Stimulated activated CD8-positive, alpha-beta memory T cell treated with anti-CD3 and anti-CD28 coated beads, Interleukin-15, amount 100 ng/mL, for 24 hours (primary cell): ENCODE measurements around the gene VIPR1.

ENCODE experiments used
- DNase-seq: peaks from one replicate; pipeline ENCODE4 v3.0.0-alpha.2; 2020; ENCODE audit warnings: low read depth

VIPR1 gene

DNA sequence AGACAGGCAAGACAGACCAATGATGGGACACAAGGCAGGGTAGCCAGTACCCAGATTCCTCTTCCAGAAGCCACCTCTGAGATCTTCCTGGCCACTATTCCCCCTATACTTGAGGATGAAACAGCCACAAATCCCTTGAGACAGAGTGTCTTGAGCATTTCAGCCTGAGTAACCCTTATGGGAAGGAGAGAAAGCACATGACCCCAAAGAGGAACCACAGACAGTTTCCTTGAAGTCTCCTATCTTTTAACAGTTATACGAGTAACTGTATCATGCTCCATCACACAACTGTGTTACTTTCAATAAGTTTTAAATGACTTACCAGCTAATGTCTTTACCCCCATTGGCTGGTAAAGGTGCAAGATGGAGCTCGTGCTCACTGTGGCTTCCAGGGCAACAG lies 9.3 kb downstream of the VIPR1 start:
- no peak for DNase-seq

DNA sequence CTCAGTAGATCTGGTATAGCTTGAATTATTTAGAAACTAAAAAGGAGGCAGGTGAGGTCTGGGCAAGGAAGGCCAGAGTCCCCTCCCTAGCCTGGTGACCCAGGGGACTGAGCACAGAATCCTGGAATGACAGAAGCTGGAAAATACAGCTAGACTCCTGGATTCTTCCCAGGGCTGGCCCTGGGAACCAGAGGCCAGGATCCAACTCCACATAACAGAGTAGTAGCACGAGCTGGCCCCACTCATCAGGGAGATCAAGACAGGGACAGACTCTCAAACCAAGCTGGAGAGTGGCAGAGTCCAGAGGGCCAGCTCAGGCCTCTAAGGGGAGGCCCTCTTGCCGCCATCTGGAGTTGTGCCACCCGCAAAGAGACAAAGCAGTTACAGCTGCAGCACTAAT lies 10.7 kb downstream of the VIPR1 start:
- DNase-seq = no peak

DNA sequence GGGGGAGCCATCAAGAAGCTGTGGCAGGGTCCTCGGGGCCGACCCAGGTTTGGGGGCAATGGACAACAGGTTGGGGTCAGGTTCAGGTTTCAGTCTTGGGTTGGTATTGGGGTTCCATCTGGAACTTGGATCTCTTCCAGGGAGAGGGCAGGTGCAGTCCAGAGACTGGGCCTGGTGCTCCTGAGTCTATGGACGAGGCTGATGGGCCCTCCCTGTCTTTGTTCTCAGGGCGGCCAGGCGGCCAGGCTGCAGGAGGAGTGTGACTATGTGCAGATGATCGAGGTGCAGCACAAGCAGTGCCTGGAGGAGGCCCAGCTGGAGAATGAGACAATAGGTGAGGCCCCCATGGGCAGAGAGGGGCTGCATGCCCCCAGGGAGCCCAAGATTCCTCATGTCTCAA lies 11.1 kb downstream of the VIPR1 start:
- DNase-seq = no peak

DNA sequence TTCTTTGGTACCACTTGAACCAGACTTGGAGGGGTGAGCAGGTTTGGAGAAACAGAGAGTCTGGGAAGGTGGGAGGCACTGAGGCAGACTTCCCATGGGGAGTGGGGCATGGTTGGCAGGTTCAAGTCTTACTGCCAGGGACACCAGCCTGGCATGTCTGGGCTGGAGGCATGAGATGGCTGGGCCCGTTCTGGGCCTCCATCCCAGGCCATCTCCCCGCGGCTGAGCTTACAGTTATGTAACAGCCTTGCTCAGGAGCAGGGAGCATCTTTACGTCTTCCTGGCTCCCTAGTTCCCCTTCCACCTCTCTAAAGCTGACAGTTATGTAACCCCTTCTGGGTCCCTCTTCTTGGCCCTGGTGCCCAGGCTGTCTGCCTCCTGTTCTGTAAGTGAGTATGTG lies 12.4 kb downstream of the VIPR1 start:
- no peak for DNase-seq

DNA sequence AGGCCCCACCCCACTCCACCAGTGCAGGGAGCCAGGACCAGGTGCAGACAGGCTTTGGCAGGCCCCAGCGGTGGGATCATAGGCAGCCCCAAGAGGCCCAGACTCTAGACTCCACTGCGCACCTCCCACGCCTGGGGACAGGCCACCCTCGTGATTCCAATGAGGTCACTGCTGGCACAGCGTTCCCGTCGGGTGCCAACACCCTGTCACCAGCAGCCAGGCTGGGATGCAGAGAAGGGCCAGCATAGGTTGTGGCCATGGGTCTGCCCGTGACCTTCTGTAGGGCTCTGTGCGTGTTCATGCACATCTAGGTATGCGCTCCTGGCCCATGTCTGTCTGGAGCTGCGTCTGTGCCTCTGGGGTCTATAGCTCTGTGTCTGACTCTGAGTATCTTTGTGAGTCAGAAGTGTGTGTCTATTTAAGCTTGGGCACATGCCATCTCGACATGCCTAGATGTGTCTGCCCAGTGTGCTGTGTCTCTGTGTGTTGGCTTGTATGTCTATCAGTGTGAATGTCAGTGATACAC lies 13.0 kb downstream of the VIPR1 start:
- DNase-seq = no peak

DNA sequence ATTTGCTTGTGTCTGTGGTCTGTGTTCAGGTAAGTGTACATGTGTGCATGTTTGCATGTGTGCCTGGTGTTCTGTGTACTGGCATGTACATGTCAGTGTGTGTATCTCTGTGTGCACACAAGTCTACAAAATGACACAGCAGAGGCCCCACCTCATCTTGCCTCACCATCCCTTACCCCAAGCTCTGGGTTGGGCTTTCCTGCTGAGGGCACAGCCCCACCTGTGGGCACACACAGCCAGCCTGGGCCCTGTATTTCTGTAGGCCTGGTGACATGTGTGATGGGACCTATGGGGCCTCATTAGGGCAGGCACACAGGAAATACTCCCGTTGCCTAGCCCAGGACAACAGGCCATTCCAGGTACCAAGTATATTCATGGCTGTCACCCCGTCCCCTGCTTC lies 13.5 kb downstream of the VIPR1 start:
- DNase-seq = no peak

DNA sequence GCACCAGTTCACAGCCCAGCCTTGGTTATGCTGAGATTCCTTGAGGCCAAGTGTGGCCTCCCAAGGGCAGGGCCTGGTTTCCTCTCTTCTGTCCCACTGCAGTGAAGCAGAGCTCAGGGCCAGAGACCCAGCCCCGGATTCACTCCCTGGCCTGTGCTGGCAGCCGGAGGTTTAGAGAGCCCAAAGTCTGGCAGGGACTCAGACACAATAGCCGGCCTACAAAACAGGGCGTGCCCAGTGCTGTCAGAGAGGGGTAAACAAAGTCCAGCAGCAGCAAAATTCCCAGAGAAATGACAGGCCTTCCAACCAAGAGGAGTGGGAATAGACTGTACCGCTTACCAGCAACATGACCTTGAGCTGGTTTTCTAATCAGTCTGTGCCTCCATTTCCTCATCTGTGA lies 14.0 kb downstream of the VIPR1 start:
- no peak for DNase-seq

DNA sequence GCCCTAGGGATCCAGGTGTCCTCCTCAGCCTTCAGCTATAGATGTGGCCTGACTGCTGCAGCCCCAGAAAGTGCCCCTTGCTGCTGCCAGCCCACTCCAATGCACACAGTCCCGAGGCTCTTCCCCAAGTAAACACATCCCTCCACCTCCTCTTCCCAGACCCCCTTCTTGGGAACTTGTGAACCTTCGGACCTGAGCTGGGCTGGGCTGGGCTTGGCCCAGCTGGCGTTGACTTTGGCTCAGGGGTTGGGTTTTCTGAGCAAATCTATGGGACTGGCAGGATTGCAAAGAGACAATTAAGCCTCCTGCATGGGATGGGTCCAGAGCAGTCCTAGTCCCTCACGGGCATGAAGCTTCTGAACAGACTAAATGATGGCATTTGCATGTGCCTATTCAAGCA lies 14.7 kb downstream of the VIPR1 start:
- no peak for DNase-seq

DNA sequence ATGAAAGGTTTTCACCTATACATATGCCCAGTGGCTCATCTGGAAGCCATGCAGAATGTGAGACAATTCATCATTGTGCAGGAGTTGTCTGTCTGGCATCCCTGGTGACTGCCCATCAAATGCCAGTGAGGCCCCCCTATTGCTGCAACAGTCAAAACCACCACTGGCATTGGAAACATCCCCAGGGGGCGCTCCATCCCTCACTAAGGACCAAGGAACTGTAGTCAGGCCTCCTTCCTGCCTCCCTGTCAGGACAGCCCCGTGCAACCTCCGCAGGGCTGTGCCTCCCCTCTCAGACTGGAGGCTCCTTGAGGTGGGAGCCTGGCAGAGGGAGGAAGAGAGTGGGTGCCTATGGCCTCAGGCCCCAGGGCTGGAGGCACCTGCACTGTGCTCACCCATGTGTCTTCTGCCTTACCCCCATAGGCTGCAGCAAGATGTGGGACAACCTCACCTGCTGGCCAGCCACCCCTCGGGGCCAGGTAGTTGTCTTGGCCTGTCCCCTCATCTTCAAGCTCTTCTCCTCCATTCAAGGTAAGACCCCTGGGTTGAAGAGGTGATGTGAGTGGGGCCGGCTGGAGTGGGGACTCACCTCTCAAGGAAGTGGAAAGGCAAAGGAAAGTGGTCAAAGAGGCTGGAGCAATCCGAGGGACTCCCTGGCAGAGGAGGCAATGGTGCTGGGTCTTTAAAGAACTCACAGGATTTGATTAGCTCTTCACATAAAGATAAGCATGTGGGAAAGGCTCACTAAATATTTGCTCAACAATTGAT lies 16.5 kb downstream of the VIPR1 start:
- no peak for DNase-seq

DNA sequence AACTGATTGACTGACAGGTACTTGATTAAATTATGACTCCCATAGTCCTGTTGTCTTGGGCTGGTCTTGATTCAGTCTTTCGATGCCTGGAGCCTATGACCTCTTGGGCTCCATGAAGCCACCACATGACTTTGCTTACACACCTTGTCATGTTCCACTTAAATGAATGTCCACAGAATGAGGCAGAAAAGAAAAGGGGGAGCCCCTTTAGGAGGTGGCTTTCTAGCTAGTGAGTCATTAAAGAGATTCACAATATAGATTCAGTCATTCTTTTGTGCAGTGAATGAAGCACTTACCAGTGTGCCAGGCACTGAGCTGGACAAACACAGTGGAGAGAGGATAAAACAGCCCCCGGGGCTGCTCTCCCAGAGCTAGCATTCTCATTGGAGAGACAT lies 17.1 kb downstream of the VIPR1 start:
- no peak for DNase-seq

DNA sequence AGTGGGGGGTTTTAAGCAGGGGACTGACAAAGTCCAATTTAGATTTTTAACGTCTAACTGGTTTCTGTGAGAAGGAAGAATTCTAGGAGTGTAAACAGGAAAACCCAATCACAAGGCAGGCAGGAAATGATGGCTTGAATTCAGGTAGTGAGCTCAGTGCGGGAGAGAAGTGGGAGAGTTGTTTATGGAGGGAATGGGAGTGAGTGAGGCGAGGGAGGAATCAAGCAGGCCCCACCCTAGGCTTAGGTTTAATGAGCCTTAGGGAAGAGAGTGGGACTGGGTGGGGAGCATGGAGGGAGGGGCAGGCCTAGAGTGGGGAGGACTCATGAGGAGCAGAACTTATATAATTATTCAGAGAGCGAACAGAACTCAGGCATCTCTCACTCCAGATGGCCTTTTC lies 17.9 kb downstream of the VIPR1 start:
- no peak for DNase-seq

DNA sequence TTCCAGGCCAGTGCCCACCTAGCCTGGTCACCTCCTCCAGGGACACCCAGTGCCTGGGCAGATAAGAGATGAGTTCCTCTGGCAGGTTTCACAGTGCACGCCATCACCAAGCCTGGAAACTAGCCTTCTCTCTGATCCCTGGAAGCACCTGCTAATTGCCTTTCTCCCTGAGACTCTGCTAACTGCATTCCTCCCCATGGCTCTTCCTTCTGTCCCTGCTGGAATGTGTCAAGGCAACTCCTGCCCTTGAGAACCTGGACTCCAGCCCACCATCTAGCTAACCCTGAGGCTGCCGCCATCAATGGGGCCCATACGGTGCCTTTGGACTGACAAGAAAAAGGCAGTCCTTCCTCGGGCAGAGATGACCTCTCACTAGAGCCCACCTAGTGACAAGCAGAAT lies 18.5 kb downstream of the VIPR1 start:
- DNase-seq = no peak

DNA sequence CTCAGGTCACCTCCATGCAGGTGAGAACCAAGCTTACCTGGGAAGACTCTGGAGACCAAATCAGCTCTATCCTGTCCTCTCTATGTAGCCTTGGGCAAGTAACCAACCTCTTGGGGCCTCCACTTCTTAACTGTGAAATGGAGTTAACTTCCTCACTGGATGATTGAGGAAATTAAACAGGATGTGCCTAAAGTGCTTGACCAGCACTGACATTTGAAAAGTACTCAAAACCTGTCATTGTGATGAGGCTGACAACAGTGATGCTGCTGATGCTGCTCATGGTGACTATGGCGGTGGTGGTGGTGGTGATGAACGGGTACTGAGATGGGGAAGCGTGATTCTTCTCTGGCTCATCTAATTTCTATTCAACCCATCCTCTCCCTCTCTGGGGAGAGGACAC lies 22.3 kb downstream of the VIPR1 start:
- no peak for DNase-seq

DNA sequence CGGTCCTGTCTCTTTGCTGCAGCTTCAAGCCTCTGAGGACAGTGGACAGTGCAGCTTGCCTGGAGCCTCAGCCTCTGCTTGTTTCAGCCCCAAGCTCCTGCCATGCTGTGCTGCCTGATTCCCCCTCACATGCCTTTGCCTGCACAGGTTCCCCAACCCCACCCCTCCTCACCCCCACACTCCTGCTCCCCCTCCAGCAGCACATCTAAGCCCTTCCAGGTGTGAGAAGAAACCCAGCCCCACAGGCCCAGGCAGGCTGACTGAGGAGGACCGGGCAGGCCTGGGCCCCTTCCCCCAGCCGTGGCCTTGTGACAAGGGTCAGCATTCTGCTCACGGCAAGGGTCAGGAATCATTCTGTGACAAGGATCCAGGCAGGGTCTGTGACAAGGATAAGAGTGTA lies 22.8 kb downstream of the VIPR1 start:
- no peak for DNase-seq

DNA sequence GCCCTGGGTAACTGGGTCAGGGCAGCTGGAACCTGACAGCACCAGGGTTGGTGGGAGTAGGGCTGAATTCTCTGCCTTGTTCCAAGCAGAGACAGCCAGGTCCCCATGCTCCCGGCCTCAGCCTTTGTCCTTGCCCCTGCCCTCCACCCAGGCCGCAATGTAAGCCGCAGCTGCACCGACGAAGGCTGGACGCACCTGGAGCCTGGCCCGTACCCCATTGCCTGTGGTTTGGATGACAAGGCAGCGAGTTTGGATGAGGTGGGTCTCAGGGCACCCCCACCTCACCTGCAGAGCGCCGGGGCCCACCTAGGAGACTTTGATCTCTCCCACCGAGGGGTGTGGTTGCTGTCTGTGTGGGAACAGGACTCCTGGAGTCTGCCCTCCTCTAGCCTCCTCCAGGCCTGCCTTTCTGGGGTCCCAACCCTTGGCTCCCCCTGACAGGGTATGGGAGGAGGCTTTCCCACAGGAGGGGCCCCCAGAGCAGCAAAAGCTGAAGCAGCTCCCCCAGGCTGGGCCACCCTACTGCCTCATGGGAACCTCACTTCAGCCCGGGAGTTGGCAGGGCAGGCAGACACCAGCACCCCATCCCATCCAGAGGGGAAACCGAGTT lies 23.4 kb downstream of the VIPR1 start:
- no peak for DNase-seq

DNA sequence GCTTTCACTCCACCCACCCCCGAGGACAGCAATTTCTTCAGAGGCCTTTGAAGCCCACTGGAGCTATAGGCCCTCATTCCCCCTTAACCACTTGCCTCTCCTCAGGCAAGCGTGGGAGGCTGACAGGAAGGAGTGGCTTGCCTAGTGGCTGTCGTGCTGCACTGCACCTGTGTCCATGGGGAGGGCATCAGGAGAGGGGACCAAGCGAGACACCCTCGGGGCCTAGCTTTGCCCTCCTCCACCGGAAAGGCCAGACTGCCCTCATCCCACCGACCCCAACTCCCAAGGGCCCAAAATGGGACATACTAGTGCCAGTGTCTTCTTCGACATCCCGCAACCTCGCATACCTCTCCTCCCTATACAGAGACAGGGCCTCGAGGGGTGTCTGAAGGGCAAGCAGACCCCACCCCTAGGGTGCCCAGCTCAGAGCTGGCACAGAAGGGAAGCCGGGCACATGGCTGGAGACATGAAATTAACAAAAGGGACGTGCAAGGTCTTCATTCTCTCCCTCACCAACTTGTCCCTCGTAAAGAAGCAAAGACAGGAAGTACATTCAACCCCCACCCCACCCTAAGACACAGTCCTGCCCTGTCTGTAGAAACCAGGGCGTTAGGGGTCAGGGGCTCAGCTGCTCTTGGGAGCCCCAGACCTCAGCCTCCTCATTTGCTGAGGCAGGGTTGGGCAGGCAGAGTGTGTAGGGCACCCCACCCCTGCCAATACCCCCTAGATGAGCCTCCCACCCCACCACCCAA lies 24.3 kb downstream of the VIPR1 start:
- DNase-seq = no peak

DNA sequence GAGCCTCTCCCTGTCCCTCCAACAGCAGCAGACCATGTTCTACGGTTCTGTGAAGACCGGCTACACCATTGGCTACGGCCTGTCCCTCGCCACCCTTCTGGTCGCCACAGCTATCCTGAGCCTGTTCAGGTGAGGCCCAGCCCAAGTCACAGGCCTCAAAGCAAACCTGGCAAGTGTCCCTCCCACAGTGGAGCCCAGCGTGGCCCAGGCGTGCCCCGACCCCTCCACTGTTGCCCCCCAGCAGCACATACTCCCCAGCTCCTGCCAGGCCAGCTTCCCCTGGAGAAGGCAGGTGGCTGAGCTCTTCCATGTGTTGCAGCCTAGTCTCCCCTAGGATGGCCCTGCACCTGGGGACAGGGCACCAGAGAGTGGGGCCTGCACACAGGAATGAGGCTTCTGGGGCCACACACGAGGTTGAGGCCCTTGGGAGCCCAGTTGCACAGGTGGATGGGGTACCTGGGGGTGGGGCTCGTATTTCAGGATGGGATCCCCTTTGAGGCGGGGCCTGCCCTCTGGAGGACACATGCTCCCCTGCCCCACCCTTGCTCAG lies 25.0 kb downstream of the VIPR1 start:
- DNase-seq = no peak

DNA sequence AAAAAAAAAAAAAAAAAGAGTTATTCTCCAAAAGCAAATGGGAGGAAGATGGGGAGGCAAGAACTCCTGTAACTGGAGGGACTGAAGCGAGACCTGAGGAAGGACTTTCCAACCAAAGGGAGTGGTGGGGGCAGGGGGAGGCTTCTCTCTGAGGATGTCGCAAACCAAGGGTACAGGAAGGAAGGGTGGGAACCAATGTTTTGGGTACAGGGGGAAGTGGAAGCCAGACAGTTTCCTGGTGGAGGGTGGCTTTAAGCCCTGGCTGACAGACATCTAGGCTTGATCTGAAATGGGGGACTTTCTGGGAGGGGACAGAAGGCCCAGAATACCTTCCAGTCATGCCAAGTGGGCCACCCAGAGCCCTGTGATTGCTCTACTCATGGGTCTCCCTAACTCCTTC lies 27.0 kb downstream of the VIPR1 start:
- DNase-seq = no peak

DNA sequence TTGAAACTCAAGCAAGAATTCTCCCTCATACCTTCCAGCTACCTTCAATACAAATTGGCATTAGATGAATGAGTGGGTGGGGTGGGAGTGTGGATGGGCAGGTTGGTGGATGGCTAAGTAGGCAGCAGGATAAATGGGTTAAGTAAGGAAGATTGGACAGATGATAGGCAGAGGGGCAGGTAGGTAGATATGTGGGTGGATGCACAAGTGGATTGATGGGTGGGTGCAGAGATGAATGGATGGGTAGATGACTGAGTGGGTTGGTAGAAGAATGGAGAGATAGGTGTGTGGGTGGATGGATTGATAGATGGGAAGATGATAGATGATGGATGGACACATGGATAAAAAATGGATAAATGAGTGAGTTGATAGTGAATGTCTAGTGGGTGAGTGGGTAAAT lies 27.6 kb downstream of the VIPR1 start:
- no peak for DNase-seq

DNA sequence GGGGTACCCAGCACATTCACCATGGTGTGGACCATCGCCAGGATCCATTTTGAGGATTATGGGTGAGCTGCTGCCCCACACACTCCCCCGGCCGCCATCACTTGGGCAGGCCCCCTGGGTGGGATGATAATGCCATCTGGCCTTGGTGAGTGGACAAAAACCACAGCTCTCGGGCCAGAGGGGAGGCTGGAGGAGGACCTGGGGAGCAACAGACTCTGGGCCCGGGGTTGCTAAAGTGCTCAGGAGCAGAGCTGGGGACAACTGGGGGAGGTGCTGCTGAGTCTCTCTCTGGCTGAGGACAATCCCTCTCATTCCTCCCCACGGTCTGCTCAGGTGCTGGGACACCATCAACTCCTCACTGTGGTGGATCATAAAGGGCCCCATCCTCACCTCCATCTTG lies 29.0 kb downstream of the VIPR1 start:
- no peak for DNase-seq

DNA sequence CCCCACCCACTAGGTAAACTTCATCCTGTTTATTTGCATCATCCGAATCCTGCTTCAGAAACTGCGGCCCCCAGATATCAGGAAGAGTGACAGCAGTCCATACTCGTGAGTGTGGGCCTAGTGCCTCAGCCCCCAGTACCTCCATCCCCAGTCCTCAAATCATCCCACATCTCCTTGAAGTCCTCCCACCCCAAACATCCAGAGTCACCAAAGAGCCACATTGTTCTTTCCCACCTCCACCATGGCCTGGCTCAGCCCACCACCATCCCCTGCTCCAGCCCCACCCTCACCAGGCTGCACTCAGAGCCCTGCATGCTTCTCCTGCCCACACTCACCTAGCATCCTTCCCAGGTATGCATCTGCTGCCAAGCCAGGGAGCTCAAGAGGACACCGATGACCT lies 29.8 kb downstream of the VIPR1 start:
- no peak for DNase-seq

DNA sequence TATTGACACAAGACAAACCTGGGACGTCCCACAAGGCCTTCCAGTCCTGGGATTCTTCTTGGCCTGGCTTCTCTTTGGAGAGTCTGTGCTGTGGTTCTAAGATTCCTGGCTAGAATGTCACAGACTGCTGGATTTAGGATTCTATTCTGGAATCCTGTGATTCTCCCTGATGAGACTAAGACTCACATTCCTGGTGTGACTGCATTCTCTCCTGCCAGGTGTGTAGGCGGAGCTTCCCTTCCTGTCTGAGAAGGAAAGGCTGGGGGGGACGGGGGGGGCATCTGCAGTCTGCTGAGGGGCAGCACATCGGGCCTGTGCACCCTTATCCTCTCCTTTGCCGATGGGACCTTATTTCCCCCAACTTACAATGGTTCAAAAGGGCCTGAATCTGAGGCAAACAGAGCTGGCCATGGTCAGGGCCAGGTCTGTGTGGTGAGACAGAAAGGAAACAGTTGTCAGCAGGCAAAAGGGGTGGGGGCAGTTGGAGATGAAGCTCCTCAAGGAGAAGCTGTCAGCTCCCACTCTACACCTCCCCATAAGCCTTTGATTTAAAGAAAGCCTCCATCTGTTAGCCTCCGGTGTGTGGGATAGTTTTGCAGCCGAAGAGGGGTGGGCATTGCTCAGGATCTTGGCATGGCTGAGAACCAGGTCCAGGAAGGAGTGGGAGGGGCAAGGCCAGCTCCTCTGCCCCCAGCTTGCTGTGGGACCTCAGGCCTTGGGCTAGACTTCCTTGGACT lies 30.9 kb downstream of the VIPR1 start:
- no peak for DNase-seq
